Choroid plexus epithelial cell (primary cell): ENCODE results near the gene YIF1B.

ENCODE experiments used
- DNase-seq: peaks from one replicate; pipeline ENCODE4 v3.0.0-alpha.2; 2010; ENCODE audit warnings: low read depth
- H3K4me3 ChIP-seq: 2 replicates; pipeline ENCODE4 v1.5.1; 2011; ENCODE audit warnings: low read depth, mild to moderate bottlenecking, control low read depth, low read length, moderate library complexity
- CTCF ChIP-seq: conservative IDR thresholded peaks from 2 replicates; pipeline ENCODE4 v1.5.1; 2011; ENCODE audit warnings: low read depth, mild to moderate bottlenecking, control low read depth, inconsistent platforms, low read length, moderate library complexity

Gene YIF1B

GRCh38 chr19:38309615-38310278 is 6.0 kb downstream of the YIF1B start:
- DNase-seq = no peak
- no peak for TF ChIP-seq CTCF
- no peak overlapping the region for H3K4me3 ChIP-seq

GRCh38 chr19:38308926-38309614 is 6.7 kb downstream of the YIF1B start:
- TF ChIP-seq CTCF = no peak
- H3K4me3 ChIP-seq = no peak overlapping the region

GRCh38 chr19:38308006-38308766 is 7.6 kb downstream of the YIF1B start:
- no peak for DNase-seq
- no peak overlapping the region for H3K4me3 ChIP-seq
- no peak for TF ChIP-seq CTCF

More at GRCh38 chr19:38308926-38309614, 6.7 kb downstream of the YIF1B start:
- DNase-seq = no peak

GRCh38 chr19:38307597-38307996 is 8.2 kb downstream of the YIF1B start:
- TF ChIP-seq CTCF = no peak
- DNase-seq = no peak
- no peak overlapping the region for H3K4me3 ChIP-seq

GRCh38 chr19:38307076-38307475 is 8.7 kb downstream of the YIF1B start:
- H3K4me3 ChIP-seq = no peak overlapping the region
- DNase-seq = no peak
- no peak for TF ChIP-seq CTCF

- TF ChIP-seq CTCF = no peak
- no peak overlapping the region for H3K4me3 ChIP-seq
- DNase-seq = no peak
These were observed 9.5 kb downstream of the YIF1B start for GRCh38 chr19:38306236-38306635.
